Measurements from ENCODE around the gene ZNF672. TPM values are rescaled to one million over a fixed set of nuclear protein-coding genes. Genes with fewer than 3 reads are reported as not detected.
A peak's percentile ranks its signal among the peaks of the same experiment; 100 is the strongest.

The ZNF672 gene
- total and polyA plus RNA-seq, 4 donors: 6.4 to 28.0 (median 20.1) TPM

GRCh38 chr1:248840946-248841345 lies 2.9 kb downstream of the ZNF672 start:
- H3K4me3 ChIP-seq (ENCODE audit: low read depth in 1 of 3, low read length in 3 of 3): no peak overlapping the region
- peaks cover 3 to 16% (median 13%) of the 10 kb centered on the region in 4 donors for H3K36me3 ChIP-seq (ENCODE audit: control insufficient read depth in 4 of 4, insufficient read depth in 3 of 4, low read depth in 1 of 4, low read length in 3 of 4)
- H3K27ac ChIP-seq (ENCODE audit: low read depth in 1 of 2, low read length in 2 of 2): no peak overlapping the region
- WGBS: 98% methylated on average over 4 of the region's 4 CpGs
- H3K27me3 ChIP-seq (ENCODE audit: control insufficient read depth in 4 of 4, insufficient read depth in 4 of 4, low read length in 3 of 4): no peaks in the 10 kb centered on the region
- no peak for TF ChIP-seq GABPA (IDR thresholded peaks at IDR 0.05 in 1 of 2, conservative IDR thresholded peaks at IDR 0.05 in 1 of 2)
- no peak for TF ChIP-seq JUND (IDR thresholded peaks at IDR 0.05)
- TF ChIP-seq HNF4A (conservative IDR thresholded peaks at IDR 0.05): no peak
- no peak for TF ChIP-seq ATF3 (IDR thresholded peaks at IDR 0.05)
- no peak for TF ChIP-seq FOXA2 (IDR thresholded peaks at IDR 0.05)
- TF ChIP-seq EGR1 (IDR thresholded peaks at IDR 0.05; ENCODE audit: low read depth in 2 of 2): no peak
- no peak for TF ChIP-seq SP1 (IDR thresholded peaks at IDR 0.05)
- TF ChIP-seq CTCF (IDR thresholded peaks at IDR 0.05; ENCODE audit: low read depth, low read length, missing input control): no peak
- no peak for TF ChIP-seq NR2F2 (IDR thresholded peaks at IDR 0.05)
- no peak for TF ChIP-seq FOXA1 (IDR thresholded peaks at IDR 0.05)
- no peak for TF ChIP-seq REST (IDR thresholded peaks at IDR 0.05)
- TF ChIP-seq RXRA (IDR thresholded peaks at IDR 0.05): no peak
- no peak for TF ChIP-seq RAD21 (IDR thresholded peaks at IDR 0.05)
- no peak for TF ChIP-seq TAF1 (conservative IDR thresholded peaks at IDR 0.05)
- TF ChIP-seq HNF4G (IDR thresholded peaks at IDR 0.05): no peak
- TF ChIP-seq YY1 (IDR thresholded peaks at IDR 0.05): no peak
- no peak for TF ChIP-seq MAX (IDR thresholded peaks at IDR 0.05)
- no peak overlapping the region for H3K9ac ChIP-seq (ENCODE audit: low read depth in 1 of 2, low read length in 2 of 2)
- H3K9me3 ChIP-seq (ENCODE audit: control insufficient read depth in 4 of 4, low read length in 3 of 4): no peaks in the 10 kb centered on the region
- H3K4me1 ChIP-seq (ENCODE audit: control insufficient read depth in 4 of 4, insufficient read depth in 4 of 4, low read length in 3 of 4): peaks cover 7 to 23% (median 15%) of the 10 kb centered on the region in 4 donors
- DNase-seq (ENCODE audit: low spot score): no peak

GRCh38 chr1:248841702-248842395 lies 3.8 kb downstream of the ZNF672 start:
- no peaks in the 10 kb centered on the region for H3K9me3 ChIP-seq (ENCODE audit: control insufficient read depth in 4 of 4, low read length in 3 of 4)
- peaks cover 7 to 23% (median 14%) of the 10 kb centered on the region in 4 donors for H3K4me1 ChIP-seq (ENCODE audit: control insufficient read depth in 4 of 4, insufficient read depth in 4 of 4, low read length in 3 of 4)
- WGBS: 72% methylated on average over 12 of the region's 12 CpGs
- H3K27ac ChIP-seq (ENCODE audit: low read depth in 1 of 2, low read length in 2 of 2): no peak overlapping the region
- H3K4me3 ChIP-seq (ENCODE audit: low read depth in 1 of 3, low read length in 3 of 3): no peak overlapping the region
- no peak for DNase-seq (ENCODE audit: low spot score)
- no peak overlapping the region for H3K9ac ChIP-seq (ENCODE audit: low read depth in 1 of 2, low read length in 2 of 2)
- H3K36me3 ChIP-seq (ENCODE audit: control insufficient read depth in 4 of 4, insufficient read depth in 3 of 4, low read depth in 1 of 4, low read length in 3 of 4): peaks cover 5 to 25% (median 22%) of the 10 kb centered on the region in 4 donors
- no peaks in the 10 kb centered on the region for H3K27me3 ChIP-seq (ENCODE audit: control insufficient read depth in 4 of 4, insufficient read depth in 4 of 4, low read length in 3 of 4)
- TF ChIP-seq SP1 (IDR thresholded peaks at IDR 0.05) (peak; percentile 33), RAD21 (IDR thresholded peaks at IDR 0.05) (peak; percentile 64 to 73), YY1 (IDR thresholded peaks at IDR 0.05) (no peak), MAX (IDR thresholded peaks at IDR 0.05) (no peak), FOXA1 (IDR thresholded peaks at IDR 0.05) (no peak), NR2F2 (IDR thresholded peaks at IDR 0.05) (no peak), RXRA (IDR thresholded peaks at IDR 0.05) (peak in 1 of 2 donors; percentile 20), ATF3 (IDR thresholded peaks at IDR 0.05) (no peak), FOXA2 (IDR thresholded peaks at IDR 0.05) (no peak), REST (IDR thresholded peaks at IDR 0.05) (no peak), TAF1 (conservative IDR thresholded peaks at IDR 0.05) (no peak), ZBTB33 (IDR thresholded peaks at IDR 0.05) (no peak), HNF4G (IDR thresholded peaks at IDR 0.05) (peak; percentile 54), HNF4A (conservative IDR thresholded peaks at IDR 0.05) (peak; percentile 46 to 81), GABPA (IDR thresholded peaks at IDR 0.05 in 1 of 2, conservative IDR thresholded peaks at IDR 0.05 in 1 of 2) (no peak)

Data from liver (tissue), 9 donors.